Colon (tissue), 2 donors: ENCODE results near the gene NNAT.
"Not testable (repeated sequence)": the region's sequence is repeated elsewhere in the genome, so short reads cannot be mapped to it uniquely, and the experiment has no call there.

Experiments used
- FAIRE-seq: peaks from 2 replicates; lab custom pipeline; 2012; peaks lifted over from hg19 to GRCh38; lab: Jason Lieb, UNC
- donor health status: control.
- donor health status: control.

The NNAT gene, protein sequence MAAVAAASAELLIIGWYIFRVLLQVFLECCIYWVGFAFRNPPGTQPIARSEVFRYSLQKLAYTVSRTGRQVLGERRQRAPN

DNA sequence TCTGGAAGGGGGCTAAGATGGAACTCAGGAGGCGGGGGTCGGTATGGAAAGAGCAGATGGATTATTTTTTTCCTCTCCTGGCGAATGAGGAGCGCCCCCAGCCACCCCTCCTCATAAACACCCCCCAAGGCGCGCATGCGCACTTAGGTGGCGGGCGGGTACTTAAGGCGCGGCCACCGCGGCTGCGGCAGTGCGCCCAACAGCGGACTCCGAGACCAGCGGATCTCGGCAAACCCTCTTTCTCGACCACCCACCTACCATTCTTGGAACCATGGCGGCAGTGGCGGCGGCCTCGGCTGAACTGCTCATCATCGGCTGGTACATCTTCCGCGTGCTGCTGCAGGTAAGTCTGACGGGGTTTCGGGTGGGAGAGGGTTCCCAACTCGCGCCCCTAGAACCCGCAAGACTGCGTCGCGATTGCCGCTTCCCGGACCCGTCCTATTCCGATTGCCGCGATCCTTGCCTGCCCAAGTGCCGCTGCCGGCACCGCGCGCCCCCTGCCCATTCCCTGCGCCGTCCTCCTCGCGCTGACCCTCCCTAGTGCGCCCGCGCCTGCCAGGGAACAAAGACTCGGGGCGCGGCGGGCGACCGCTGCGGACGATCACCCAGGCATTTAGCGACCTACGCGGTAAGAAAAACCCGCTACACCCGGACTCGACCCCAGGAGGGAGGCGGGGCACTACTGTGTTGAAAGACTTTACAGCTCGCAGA, at the start of gene NNAT:
TSS of gene NNAT (plus strand) at position 190 of the 711 bp plus-strand sequence. CDS start at position 272, 82 bp downstream.
- no peak for FAIRE-seq

DNA sequence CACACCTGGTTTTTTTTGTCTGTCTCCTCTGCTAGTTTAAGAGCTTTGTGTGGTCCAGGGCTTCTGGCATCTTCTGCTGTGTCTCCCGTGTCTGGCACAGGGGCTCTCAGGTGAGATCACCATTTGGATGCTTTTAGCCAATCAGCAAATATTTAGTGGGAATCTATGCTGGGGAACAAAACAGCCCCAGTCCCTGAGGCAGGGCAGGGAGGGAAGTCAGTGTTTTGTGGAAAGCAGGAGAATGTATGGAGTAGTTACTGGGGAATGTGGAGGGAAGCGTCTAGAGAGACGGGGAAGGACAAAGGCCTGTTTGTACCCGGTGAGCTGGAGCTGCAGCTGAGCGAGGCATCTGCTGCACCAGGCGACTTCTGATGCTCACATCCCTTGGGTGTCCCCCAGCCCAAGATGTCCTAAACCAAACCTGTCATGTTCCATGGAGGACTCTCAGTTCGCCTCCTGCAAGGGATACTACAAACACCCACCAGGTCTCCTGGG, 49.3 kb upstream of the NNAT start:
- no peak for FAIRE-seq

DNA sequence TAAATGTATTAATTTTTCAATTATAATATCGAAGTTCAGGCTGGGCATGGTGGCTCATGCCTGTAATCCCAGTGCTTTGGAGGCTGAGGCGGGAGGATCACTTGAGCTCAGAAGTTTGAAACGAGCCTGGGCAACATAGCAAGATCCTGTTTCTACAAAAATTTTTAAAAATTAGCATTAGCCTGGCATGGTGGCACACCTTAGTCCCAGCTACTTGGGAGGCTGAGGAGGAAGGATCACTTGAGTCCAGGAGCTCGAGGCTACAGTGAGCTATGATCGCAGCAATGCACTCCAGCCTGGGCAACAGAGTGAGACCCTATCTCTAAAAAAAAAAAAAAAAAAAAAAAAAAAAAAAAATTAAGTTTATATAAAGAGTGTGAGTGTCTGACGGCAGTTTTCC, 48.6 kb upstream of the NNAT start:
- FAIRE-seq: not testable (repeated sequence)

DNA sequence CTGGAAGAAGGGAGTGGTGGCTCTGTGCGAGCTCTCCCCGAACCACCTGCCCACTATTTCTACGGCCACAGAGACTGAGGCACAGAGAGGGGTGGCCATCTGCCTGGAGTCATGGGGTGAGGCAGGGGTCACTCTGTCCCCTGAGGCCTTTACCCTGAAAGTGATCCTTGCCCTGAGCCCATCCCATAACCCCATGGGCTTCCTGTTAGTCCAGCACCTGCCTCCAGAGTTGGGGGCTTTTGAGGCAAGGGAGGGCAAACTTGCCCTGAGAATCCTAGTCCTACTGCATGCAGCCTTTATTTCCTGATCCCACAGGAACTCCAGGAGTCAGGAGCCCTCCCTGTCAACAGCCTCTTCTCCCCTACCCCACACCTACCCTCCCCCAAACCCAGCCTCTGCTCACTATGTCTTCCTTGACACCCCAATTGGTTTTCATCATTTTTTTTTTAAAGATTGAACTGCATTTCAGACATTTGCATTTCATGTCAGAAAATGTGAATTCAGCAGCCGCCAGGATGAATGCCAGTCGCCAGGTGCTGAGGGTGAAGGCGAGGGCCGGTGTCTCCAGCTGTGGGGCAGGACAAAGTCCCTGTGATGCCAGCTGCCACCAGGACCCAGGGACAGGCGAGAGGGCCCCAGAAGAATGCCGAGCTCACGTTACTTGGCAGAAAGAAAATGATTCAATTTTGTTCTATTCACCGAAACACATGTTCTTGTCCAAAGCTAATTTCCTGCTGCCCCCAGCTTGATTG, 47.6 kb upstream of the NNAT start:
- FAIRE-seq: no peak

DNA sequence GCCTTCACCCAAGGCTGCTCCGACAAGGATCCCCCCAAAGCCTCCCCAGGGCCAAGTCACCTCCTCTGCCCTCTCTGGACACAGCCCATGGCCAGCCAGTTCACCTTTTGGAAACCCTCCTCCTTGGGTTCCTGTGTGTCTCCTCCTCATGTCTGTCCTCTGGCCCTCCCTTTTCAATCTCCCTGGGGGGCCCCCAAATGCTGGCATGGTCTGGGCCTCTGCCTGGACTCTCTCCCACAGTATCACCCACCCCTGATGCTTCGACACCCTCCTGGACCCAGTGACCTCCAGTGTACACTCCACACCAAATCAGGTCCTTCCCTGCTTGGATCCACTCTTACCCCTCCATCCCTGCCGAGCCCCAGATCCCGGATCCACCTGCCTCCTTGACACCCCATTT, 46.7 kb upstream of the NNAT start:
- no peak for FAIRE-seq

DNA sequence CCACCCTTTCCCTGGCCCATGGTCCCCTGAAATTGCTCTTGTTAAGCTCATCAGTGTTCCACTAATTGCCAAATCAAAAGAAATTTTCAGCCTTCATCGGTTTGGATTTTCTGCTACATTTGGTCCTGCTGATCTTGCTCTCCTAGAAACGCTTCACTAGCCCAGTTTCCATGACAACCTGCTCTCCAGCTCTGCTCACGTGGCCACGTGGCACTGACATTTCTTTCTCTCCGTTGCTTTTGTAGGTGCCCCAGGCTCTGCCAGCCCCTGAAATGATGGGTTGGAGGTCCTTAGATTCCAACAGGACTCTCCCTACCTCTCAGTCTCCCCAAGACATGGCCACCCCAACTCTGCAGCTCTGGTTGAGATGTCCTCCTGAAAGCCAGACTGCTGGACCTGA, 45.8 kb upstream of the NNAT start:
- FAIRE-seq: no peak

DNA sequence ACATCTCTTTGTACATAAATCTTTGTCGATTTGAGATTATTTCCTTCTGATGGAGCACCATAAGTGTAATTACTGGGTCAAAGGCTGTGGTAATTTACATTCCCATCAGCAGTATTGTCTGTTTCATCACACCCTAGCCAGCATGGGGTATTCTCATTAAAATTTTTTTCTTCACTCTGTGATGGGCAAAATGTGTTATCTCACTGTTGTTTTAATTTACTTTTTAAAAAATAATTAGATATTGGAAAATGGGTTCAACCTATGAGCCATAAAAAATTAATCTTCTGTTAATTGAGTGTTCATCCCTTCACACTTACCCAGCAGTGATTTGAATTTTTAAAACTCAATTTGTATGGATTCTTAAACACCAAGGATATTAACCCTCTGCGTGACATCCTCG, 44.0 kb upstream of the NNAT start:
- FAIRE-seq: no peak

DNA sequence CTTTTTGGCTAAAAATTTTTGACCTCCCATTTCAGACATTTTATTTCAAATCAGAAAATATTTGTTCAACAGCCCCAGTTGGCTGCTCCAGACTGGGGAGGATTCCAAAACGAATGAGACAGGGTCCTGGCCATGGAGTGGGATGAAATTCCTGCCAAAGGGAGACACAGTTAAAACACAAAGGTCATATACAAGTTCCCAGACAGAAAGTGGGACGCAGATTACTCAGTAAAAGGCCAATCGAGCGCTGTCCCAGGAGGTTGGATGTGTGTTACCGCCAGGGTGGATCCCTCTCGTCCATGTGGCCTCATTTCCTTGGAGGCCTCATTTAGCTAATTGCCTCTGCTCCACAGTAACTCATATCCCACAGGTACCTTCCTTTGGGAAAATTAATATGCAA, 41.8 kb upstream of the NNAT start:
- FAIRE-seq: no peak

DNA sequence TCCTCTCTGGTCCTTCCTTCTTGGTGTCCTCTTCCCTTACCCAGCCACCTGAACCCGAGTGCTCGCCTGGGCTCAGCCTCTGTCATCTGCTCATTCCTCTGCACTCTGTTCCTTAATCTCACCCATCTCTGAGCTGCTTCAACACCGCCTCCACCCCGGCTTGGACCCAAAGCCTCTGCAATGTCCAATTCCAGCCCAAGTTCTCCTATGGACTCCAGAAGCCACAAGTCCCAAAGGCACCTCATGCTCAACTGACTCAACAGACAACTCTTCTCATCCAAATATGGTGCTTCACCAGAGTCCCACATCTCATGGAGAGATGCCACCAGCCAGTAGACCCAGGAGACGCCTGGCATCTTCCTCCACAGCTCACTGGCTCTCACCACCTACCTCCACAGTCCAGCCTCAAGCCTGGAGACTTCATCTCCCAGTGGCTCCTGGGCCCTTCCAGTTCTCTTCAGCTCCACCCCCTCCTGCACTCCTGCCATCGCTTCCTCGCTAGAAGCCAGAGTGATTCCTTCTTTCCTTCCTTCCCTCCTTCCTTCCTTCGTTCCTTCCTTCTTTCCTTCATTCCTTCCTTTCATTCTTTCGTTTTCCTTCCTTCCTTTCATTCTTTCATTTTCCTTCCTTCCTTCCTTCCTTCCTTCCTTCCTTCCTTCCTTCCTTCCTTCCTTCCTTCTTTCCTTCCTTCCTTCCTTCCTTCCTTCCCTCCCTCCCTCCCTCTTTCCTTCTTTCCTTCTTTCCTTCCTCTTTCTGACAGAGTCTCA, 40.9 kb upstream of the NNAT start:
- FAIRE-seq: no peak

DNA sequence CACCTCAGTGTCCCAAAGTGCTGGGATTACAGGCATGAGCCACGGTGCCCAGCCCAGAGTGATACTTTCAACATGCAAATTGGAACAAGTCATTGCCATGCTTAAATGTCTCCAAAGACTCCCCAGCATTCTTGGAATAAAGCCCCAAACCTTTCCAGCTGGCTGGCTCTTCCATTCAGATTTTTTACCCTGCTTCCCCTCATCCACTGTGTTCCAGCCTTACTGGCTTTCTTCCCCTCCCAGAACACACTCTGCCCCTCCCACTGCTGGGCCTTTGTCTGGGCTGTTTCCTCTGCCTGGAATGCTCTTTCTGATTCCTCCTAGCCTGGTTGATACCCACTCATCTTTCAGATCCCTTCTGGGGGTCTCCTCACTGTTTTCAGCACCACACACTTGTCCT, 40.1 kb upstream of the NNAT start:
- FAIRE-seq: no peak

DNA sequence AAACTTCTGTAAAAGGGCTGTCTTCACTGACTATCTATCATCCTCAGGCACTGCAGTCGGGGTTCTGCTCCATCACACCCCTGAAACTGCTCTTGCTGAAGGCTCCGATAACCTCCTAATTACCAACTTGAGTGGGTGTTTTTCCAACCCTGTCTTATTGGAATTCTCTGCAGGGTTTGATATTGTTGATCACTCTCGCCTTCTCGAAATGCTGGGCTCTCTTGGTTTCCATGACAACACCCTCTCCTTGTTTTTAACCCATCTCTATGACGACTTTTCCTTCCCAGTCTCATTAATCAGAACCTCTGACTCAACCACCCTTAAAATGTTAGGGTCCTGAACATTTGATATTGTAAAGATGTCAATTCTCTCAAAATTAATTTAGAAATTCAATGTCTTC, 39.4 kb upstream of the NNAT start:
- FAIRE-seq: no peak

DNA sequence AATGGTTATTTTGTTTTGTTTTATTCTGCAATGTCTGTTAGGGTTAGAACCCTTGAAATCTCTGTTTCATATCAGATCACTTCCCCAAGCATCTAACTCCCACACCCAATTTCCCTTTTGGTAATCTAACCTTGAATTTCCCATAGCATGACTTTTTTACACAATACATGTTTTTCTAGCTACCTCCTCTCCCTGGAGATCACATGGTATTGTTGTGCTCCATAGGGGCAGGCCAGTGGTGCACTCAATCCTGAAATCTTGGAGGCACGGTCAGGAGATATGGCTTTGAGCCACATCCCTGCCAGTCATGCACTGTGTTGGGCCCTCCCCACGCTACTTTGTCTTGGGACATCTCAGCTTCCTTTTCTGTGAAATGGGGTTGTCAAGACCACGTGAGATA, 36.7 kb upstream of the NNAT start:
- no peak for FAIRE-seq

DNA sequence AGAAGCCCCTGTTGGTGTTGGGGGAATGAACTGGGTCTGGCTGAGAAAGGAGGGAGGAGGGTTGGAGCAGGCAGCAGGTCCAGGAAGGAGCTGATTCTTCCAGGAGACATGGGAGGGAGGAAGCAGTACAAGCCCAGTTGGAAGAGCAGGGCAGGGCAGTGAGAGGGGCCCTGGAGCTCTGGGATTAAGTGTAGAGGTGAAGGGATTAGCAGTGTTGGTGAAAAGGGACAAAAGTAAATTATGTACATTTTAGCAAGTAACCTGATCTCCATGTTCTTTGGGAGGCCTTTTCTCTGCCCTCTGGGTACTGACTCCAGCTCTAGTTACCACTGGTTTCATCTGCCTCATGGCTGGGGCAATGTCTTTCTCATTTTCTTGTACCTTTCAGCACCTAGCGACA, 34.8 kb upstream of the NNAT start:
- FAIRE-seq: not testable (repeated sequence)

DNA sequence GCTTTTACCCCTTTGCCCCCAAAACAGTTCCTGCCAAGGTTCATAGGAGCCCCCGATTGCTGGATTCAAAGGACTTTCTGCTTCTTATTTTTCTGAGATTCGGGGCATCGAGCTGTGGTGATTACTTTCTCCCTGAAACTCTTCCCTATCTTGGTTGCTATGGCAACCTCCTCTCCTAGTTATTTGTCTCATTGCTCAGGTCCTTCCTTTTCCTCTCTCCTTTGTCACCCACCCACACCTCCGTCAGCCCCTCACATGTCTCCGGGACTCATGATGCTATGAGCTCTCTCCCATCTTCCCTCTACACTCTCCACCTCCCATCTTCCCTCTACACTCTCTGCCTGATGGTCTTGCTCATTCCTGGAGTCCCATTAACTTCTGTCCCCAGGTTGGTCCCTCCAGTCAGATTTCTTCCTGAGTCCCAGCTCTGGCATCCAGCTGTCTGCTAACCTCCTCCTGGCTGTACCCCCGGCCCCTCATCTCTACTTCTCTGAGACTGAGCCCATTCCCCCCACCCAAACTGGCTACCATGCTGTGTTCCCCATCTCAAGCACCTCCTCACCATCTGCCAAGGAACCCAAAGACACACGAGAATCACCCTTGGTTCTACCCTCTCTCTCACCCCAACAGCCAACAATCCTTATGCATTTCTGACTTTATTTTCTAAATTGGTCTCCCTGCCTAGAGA, 30.2 kb upstream of the NNAT start:
- FAIRE-seq: no peak

DNA sequence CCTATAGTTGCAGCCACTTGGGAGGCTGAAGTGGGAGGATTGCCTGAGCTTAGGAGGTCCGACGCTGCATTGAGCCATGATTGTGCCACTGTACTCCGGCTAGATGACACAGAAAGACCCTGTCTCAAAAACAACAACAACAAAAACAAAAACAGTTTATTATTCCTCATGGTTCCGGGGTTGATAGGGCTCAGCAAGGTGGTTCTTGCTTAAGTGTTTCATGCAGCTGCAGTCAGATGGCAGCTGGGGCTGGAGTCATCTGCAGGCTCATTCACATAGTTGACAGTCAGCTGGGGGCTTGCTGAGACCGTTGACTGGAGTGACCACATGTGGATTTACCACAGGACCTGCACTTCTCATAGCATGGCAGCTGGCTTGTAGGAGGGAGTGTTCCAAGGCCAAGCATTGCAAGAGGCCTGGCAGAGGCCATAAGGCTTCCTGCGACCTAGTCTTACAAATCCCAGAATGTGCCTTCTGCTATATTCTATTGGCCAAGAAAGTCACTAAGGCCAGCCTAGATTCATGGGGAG, 28.9 kb upstream of the NNAT start:
- no peak for FAIRE-seq

DNA sequence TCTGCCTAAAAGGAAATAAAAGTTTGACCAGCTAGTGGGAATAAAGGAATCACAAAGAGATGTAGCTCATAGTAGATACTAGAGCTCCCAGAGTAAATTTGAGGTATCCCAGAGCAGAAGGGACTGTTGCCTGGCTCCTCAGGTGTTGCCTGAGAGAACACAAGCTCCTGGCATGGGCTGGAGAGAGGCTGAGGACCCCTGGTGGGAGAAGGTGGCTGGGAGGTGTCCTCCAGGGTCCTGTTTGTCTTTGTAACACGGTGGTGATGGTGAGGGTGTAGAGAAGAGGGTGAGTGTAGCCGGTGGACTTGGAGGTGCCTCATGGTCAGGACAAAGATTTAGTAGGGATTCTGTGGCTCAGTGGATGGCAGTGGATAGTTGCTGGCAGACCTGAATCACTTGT, 28.1 kb upstream of the NNAT start:
- FAIRE-seq: no peak

DNA sequence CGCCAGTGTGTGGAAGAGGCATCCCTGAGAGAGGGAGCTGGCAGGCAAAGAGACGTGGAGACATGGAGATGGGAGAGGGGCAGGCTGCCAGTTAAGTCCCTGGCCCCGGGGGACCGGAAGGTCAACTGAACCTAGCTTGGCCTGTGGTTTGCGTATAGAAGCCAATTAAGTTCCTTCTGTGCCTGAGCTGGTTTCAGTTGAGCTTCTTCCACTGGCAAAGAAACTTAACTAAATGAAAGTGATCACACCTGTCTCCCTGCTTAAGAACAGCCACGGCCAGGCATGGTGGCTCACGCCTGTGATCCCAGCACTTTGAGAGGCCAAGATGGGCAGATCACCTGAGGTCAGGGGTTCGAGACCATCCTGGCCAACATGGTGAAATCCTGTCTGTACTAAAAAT, 26.7 kb upstream of the NNAT start:
- FAIRE-seq: no peak

DNA sequence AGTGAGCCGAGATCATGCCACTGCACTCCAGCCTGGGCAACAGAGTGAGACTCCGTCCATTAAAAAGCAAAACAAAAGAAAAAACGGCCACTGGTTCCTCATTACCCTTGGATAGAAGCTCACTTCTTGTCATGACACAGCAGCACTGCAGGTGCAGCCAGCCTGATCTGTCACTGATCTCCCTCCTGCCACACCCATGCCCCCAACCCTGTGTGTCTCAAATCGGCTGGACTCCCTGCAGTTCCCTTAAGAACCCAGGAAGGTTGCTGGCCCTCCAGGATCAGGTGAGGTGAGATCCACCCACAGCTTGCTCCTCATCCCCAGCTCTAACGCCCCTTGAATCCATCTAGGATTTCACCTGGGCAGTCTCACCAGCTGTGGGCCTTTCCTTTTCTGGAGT, 26.3 kb upstream of the NNAT start:
- FAIRE-seq: no peak

DNA sequence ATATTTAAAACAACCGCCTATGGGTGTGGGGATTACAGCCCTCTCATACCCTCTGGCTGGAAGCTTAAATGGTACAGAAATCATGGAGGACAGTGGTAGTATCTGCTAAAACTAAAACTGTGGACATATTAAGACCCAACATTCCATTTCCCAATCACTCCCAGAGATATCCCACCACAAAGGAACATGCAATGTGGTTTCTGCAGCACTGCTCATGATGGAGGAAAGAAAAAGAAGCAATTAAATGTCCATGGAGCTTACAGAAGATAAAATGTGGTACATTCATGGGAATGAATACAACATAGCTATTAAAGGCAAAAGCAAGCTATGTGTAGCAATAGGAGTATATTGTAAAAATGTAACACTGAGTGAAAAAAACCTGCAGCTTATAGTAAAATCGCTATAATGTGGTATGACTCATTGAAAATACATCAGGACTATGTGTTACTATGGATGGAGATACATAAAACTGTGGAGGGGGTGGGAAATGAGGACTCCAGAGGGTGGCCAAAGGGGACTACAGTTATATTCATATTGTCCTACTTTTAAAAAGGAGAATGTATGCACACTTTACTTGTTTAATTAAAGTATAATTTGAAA, 22.9 kb upstream of the NNAT start:
- no peak for FAIRE-seq

DNA sequence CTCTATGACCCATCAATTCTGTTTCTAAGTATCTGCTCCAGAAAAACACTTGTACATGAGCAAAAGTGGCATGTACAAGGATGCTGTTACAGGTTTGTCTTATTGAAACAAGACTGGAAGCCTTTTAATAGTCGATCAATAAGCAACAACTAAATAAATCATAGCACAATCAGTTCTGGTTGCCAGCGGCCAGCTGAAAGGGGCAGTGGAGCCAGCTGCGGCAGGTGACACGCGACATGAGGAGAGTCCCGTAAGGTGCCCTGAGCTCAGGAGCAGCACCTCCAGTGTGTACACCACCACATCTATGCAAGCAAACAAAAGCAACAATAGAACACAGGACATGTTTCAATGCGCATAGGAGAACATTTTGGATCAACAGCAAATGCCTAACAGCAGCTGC, 20.7 kb upstream of the NNAT start:
- no peak for FAIRE-seq

DNA sequence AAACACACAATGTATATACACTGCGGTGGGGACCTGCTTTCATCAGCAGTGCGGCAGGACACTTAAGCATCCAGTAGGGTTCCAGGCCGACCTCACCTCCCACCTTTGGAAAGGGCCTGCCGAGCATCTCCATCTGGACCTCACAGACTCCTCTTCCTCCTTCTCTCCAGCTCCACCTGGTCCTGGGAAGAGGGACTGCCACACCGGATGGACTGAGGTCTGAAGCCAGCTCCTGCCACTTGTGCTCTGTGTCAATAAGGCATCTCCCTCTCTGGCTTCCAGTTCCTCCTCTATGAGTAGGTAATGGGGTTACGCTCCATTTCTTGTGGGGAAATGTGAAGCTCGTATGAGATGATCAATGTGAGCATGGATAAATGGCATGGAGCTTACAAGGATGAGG, 19.1 kb upstream of the NNAT start:
- no peak for FAIRE-seq

DNA sequence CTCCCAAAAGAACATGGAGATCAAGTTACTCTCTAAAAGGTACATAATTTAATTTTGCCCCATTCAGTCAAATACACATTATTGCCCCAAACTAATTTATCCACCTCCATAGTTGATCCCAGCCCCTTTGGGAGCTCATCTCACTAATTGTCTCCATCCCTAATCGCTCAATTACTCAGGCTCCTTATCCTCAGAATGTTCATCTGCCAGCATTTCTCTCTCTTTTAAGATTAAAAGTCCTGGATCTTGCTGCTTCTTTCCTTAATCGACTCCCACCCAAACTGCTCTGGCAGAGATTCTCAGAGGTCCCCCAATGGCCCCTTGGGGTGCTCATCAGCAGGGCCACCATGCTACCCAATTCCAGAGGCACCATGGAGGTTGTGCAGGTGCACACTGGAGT, 18.4 kb upstream of the NNAT start:
- FAIRE-seq: no peak
